HG02885 (cell line): ENCODE data around the gene ABHD17C.

Experiments used
- ATAC-seq: cut with Tn5 transposase; IDR thresholded peaks from one replicate; pipeline ENCODE4 v1.9.1; 2021; ENCODE audit warnings: mild to moderate bottlenecking; ENCODE audit not compliant: unreplicated experiment, poor library complexity

ABHD17C gene

GRCh38 chr15:80779658-80780415 lies 84.7 kb downstream of the ABHD17C start:
- no peak for ATAC-seq

- no peak for ATAC-seq
Observed at GRCh38 chr15:80780416-80781221, 85.5 kb downstream of the ABHD17C start.

- ATAC-seq = no peak
Observed at GRCh38 chr15:80783260-80783659, 88.2 kb downstream of the ABHD17C start.

- ATAC-seq = no peak
Observed at GRCh38 chr15:80785335-80785734, 90.2 kb downstream of the ABHD17C start.

- no peak for ATAC-seq
Observed at GRCh38 chr15:80785811-80786354, 90.8 kb downstream of the ABHD17C start.

- no peak for ATAC-seq
Observed at GRCh38 chr15:80787316-80787715, 92.2 kb downstream of the ABHD17C start.

GRCh38 chr15:80788536-80788935 lies 93.4 kb downstream of the ABHD17C start:
- no peak for ATAC-seq

GRCh38 chr15:80789296-80789695 lies 94.2 kb downstream of the ABHD17C start:
- no peak for ATAC-seq

- ATAC-seq = no peak
Observed at GRCh38 chr15:80789796-80790195, 94.7 kb downstream of the ABHD17C start.

- ATAC-seq = no peak
Observed at GRCh38 chr15:80790236-80790635, 95.1 kb downstream of the ABHD17C start.

GRCh38 chr15:80791004-80791403 lies 95.9 kb downstream of the ABHD17C start:
- no peak for ATAC-seq

GRCh38 chr15:80796407-80796806 lies 101.3 kb downstream of the ABHD17C start:
- ATAC-seq = no peak

- ATAC-seq = no peak
Observed at GRCh38 chr15:80798911-80799310, 103.8 kb downstream of the ABHD17C start.

- ATAC-seq = no peak
Observed at GRCh38 chr15:80800067-80800466, 105.0 kb downstream of the ABHD17C start.

- ATAC-seq = no peak
Observed at GRCh38 chr15:80801891-80802680, 107.0 kb downstream of the ABHD17C start.

- ATAC-seq = no peak
Observed at GRCh38 chr15:80803580-80804525, 108.7 kb downstream of the ABHD17C start.

GRCh38 chr15:80804970-80805495 lies 109.9 kb downstream of the ABHD17C start:
- ATAC-seq = no peak
